D721Med (cell line): ENCODE results near the gene PCP4.

Experiments
- DNase-seq: peaks from one replicate; pipeline ENCODE4 v3.0.0; 2011; ENCODE audit warnings: low spot score; ENCODE audit not compliant: insufficient read length
- FAIRE-seq: peaks from 2 replicates; lab custom pipeline; 2011; peaks lifted over from hg19 to GRCh38; lab: Jason Lieb, UNC
- TF ChIP-seq, protein P1 (sequence below): IDR thresholded peaks from 2 replicates; pipeline ENCODE4 v1.5.1; 2012; ENCODE audit warnings: mild to moderate bottlenecking, control low read depth; ENCODE audit not compliant: insufficient read depth; ENCODE audit errors: missing control alignments

PCP4 gene

DNA sequence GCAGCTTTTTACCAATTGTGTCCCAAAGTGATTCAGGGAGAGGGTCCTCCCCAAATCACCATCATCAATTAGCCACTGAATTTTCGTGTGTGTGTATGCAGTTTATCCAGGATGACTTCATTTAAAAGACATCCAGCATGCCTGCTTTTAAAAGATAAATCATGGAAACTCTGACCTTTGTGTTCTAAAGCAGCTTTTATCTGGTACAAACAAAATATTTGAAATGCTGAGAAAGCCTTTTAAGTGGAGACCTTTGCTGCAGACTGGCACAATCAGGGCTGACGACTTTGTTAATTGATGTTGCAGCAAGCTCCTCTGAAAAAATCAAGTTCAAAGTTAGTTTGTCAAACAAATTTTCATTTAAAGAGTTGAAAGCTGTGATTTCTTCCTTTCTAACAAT is 104.7 kb downstream of the PCP4 start:
- no peak for FAIRE-seq
- DNase-seq: no peak
- TF ChIP-seq, protein P1, sequence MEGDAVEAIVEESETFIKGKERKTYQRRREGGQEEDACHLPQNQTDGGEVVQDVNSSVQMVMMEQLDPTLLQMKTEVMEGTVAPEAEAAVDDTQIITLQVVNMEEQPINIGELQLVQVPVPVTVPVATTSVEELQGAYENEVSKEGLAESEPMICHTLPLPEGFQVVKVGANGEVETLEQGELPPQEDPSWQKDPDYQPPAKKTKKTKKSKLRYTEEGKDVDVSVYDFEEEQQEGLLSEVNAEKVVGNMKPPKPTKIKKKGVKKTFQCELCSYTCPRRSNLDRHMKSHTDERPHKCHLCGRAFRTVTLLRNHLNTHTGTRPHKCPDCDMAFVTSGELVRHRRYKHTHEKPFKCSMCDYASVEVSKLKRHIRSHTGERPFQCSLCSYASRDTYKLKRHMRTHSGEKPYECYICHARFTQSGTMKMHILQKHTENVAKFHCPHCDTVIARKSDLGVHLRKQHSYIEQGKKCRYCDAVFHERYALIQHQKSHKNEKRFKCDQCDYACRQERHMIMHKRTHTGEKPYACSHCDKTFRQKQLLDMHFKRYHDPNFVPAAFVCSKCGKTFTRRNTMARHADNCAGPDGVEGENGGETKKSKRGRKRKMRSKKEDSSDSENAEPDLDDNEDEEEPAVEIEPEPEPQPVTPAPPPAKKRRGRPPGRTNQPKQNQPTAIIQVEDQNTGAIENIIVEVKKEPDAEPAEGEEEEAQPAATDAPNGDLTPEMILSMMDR: no peak

DNA sequence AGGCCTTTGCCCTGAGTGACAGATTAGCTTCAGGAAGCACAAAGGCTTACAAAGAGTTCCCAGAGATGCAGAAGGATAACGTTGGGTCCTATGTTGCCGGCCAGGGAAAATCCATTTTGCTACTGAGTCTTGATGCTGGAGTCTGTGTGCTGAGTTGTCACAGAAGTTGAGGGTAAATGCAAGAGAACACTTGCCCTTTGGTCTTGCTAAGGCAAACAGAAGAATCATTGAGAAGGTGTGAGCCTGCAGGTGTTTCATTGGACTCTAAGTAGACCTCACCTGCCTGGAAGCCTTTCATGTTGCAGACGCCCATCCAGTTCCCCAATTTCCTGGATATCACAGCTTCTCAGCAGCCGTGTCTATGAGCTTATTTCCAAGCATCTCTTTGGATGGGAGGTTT is 105.2 kb downstream of the PCP4 start:
- no peak for DNase-seq
- TF ChIP-seq, protein P1: no peak

DNA sequence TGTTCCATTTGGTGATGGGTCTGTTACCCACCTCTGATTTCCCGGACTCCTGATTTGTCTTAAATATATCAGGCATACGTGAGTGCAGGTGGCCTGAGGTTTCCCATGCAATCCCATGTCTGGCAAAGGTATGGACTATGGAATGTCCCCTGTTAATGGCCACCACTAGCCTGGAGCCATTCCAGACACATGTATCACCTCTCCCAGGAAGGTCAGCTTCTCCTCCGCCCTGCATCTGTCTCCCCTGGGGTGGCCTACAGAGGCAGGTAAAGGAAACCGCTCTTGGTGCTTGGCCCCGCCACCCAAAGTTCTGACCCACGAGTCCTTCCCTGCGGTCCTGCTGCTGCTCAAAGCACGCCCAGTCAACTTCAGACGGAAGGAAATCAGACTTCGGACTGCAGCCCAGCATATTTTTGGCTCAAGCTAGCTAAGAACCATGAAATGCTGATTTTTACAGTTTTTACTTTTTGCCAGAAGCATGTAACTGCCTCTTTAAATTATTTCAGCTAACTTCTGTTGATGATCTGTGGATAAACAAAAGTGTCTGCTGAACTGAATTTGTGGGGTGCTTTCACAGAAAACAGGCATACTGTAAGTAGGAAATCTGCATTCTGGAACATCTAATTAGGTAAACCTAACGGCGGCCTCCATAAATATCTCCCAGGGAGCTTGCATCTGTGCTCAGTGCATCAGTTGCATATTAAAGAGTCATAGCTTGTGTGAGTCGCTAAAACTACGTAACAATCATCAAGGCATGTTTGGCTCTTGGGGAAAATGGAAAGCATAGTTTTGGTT is 105.9 kb downstream of the PCP4 start:
- FAIRE-seq (no peak), DNase-seq (no peak)
- TF ChIP-seq, protein P1: no peak

More for the DNA sequence above, 105.2 kb downstream of the PCP4 start:
- FAIRE-seq: no peak

DNA sequence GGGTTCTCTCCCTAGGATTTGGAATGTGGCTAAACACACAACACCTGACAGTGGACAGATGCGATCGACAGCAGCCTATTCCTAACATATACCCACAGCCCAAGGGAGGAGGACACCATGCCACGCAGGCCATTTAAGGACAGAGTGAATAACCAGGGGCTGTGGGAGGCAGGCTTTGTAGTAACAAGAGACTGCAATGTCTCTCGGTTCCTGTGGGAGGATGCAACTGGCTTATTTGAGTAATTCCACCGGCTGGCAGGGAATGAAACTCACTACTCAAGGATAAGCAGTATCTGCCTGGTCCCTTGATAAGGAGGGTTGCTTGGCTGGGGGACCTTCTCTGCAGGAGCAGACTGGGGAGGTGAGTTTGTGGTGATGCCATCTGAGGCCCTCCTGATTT is 109.6 kb downstream of the PCP4 start:
- TF ChIP-seq, protein P1: no peak
- FAIRE-seq (no peak), DNase-seq (no peak)
